Activated CD8-positive, alpha-beta T cell treated with anti-CD3 and anti-CD28 coated beads for 36 hours (primary cell): ENCODE data around the gene GON7. TPM values are rescaled to one million over a fixed set of nuclear protein-coding genes. Genes with fewer than 3 reads are reported as not detected.
"Not testable (repeated sequence)": the region's sequence is repeated elsewhere in the genome, so short reads cannot be mapped to it uniquely, and the experiment has no call there.

Experiments
- ATAC-seq: fragments of 200-7000 bp; cut with Tn5 transposase; one replicate; pipeline ENCODE4 v1.10.0; 2021; ENCODE audit warnings: mild to moderate bottlenecking, moderate library complexity
- CTCF ChIA-PET: fragments of 350-600 bp; sonication (Branson Sonifier 250); formaldehyde crosslinking; loops from one replicate; lab custom pipeline; 2021; ENCODE audit warnings: antibody characterized with exemption; lab: Charles Lee
- POLR2A ChIA-PET: fragments of 350-600 bp; sonication (Branson Sonifier 250); formaldehyde crosslinking; loops from one replicate; lab custom pipeline; 2021; ENCODE audit warnings: antibody characterized with exemption; lab: Charles Lee
- DNase-seq: peaks from one replicate; pipeline ENCODE4 v3.0.0-alpha.2; 2020
- H3K27ac Mint-ChIP-seq: one replicate; pipeline ENCODE4 v1.8.0; 2021; ENCODE audit warnings: mild to moderate bottlenecking, mixed read lengths
- H3K27me3 Mint-ChIP-seq: one replicate; pipeline ENCODE4 v1.8.0; 2021; ENCODE audit warnings: mixed read lengths
- H3K36me3 Mint-ChIP-seq: one replicate; pipeline ENCODE4 v1.8.0; 2021; ENCODE audit warnings: low read depth, mixed read lengths
- H3K4me1 Mint-ChIP-seq: one replicate; pipeline ENCODE4 v1.8.0; 2021; ENCODE audit warnings: low read depth, mixed read lengths
- H3K4me3 Mint-ChIP-seq: one replicate; pipeline ENCODE4 v1.8.0; 2021; ENCODE audit warnings: mild to moderate bottlenecking, moderate library complexity, mixed read lengths
- H3K9me3 Mint-ChIP-seq: one replicate; pipeline ENCODE4 v1.8.0; 2021; ENCODE audit warnings: mixed read lengths
- intact Hi-C: fragments of 100-400 bp; cut with micrococcal nuclease; formaldehyde crosslinking; loops from one replicate; pipeline ENCODE4 v1.10.0; 2022
- total RNA-seq, 2 experiments: library from RNA; stranded (reverse); gene quantifications; one replicate each; pipeline ENCODE4 v1.2.3, GENCODE V29; 2021
- TF ChIP-seq, protein P1 (sequence below): fragments of 200-600 bp; IDR thresholded peaks from one replicate; pipeline ENCODE4 v1.8.0; 2022; ENCODE audit warnings: antibody characterized with exemption, mild to moderate bottlenecking

GON7 gene
- total RNA-seq, 2 experiments from 2014 or later: 15.6 to 16.8 TPM

DNA sequence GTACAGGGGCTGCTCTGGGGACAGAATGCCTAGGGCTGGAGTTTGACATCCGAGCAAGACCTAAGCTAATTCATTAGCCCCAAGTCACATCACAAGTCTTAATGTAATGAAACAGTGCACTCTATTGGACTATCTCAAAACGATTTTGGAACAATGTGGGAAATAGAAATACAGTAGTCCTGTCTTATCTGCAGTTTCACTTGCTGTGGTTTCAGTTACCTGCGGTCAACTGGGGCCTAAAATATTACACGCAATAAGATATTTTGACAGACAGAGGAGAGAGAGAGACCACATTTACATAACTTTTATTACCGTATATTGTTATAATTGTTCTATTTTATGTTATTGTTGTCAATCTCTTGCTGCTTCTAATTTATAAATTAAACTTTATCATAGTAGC lies 43.3 kb downstream of the GON7 start:
- Mint-ChIP-seq H3K36me3 (no peaks in the 10 kb centered on the region), H3K27me3 (no peaks in the 10 kb centered on the region), H3K4me1 (no peaks in the 10 kb centered on the region), H3K4me3 (no peak overlapping the region), H3K9me3 (no peaks in the 10 kb centered on the region), H3K27ac (no peak overlapping the region)
- intact Hi-C loops: no loop called here
- ATAC-seq: no peak
- ChIA-PET CTCF (interaction anchor here (1.0 to 1.5 kb wide), 2 partner anchors 15 to 50 kb away, joined by 3 read pairs; no protein-coding TSS in a partner anchor), POLR2A (no interaction called here)
- TF ChIP-seq, protein P1, sequence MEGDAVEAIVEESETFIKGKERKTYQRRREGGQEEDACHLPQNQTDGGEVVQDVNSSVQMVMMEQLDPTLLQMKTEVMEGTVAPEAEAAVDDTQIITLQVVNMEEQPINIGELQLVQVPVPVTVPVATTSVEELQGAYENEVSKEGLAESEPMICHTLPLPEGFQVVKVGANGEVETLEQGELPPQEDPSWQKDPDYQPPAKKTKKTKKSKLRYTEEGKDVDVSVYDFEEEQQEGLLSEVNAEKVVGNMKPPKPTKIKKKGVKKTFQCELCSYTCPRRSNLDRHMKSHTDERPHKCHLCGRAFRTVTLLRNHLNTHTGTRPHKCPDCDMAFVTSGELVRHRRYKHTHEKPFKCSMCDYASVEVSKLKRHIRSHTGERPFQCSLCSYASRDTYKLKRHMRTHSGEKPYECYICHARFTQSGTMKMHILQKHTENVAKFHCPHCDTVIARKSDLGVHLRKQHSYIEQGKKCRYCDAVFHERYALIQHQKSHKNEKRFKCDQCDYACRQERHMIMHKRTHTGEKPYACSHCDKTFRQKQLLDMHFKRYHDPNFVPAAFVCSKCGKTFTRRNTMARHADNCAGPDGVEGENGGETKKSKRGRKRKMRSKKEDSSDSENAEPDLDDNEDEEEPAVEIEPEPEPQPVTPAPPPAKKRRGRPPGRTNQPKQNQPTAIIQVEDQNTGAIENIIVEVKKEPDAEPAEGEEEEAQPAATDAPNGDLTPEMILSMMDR: no peak
- DNase-seq: no peak

DNA sequence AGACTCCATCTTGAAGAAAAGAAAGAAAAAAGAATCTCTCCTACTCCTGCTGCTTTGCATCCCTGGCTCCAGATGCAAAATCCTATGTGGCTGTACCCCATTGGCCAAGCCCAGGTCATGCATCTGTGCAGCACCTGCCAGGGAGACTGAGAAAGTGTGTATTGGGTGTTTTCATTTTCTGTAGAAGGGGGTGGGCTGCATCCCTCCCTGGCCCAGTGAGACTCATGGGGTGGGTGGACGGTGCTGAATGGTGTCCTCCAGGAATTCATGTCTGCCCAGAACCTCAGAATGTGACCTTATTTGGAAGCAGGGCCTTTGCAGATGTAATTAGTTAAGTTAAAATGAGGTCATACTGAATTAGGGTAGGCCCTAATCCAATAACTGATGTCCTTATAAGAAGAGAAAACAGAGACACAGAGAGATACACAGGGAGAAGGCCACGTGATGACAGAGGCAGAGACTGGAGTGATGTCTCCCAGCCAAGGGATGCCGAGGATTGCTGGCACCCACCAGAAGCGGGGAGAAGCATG lies 45.4 kb downstream of the GON7 start:
- H3K27me3 Mint-ChIP-seq: no peaks in the 10 kb centered on the region
- TF ChIP-seq, protein P1: no peak
- H3K4me1 Mint-ChIP-seq: no peaks in the 10 kb centered on the region
- POLR2A ChIA-PET: no interaction called here
- ATAC-seq (no peak), DNase-seq (no peak)
- no peak overlapping the region for H3K4me3 Mint-ChIP-seq
- H3K27ac Mint-ChIP-seq: no peak overlapping the region
- no peaks in the 10 kb centered on the region for H3K9me3 Mint-ChIP-seq
- intact Hi-C loops: no loop called here
- H3K36me3 Mint-ChIP-seq: no peaks in the 10 kb centered on the region
- CTCF ChIA-PET: interaction anchor here (0.6 to 1.9 kb wide), 4 partner anchors 14 to 318 kb away, joined by 3 to 10 read pairs (median 4); no protein-coding TSS in a partner anchor

DNA sequence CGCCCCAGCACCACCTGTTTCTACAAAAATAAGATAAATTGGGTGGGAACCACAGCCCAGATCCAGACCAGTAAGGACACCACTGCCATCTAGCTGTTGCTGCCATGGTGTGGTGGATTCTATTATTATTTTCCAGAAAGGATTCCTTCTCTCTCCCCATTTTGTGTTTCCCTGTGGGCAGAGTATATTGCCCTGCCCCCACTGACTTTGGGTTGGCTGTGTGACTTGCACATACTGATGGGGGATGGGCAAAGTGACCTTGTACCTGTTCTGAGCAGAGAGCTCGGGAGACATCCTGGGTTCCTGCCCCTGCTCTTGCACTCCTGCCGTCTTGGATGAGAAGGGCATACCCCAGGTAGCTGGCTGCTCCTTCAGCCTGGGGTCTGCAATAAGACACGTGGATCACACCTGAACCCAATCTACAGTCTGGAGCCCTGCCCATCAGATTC lies 46.5 kb downstream of the GON7 start:
- ATAC-seq (peak; percentile 61), DNase-seq (peak; percentile 38)
- Mint-ChIP-seq H3K9me3 (no peaks in the 10 kb centered on the region), H3K4me1 (no peaks in the 10 kb centered on the region), H3K27me3 (no peaks in the 10 kb centered on the region), H3K36me3 (no peaks in the 10 kb centered on the region), H3K27ac (no peak overlapping the region), H3K4me3 (no peak overlapping the region)
- intact Hi-C loops: no loop called here
- ChIA-PET CTCF (interaction anchor here (1.0 to 1.9 kb wide), 4 partner anchors 16 to 208 kb away, joined by 3 to 10 read pairs (median 5); no protein-coding TSS in a partner anchor), POLR2A (interaction anchor here (0.6 kb wide), 1 partner anchor 45 kb away, joined by 3 read pairs; no protein-coding TSS in a partner anchor)
- TF ChIP-seq, protein P1: no peak

DNA sequence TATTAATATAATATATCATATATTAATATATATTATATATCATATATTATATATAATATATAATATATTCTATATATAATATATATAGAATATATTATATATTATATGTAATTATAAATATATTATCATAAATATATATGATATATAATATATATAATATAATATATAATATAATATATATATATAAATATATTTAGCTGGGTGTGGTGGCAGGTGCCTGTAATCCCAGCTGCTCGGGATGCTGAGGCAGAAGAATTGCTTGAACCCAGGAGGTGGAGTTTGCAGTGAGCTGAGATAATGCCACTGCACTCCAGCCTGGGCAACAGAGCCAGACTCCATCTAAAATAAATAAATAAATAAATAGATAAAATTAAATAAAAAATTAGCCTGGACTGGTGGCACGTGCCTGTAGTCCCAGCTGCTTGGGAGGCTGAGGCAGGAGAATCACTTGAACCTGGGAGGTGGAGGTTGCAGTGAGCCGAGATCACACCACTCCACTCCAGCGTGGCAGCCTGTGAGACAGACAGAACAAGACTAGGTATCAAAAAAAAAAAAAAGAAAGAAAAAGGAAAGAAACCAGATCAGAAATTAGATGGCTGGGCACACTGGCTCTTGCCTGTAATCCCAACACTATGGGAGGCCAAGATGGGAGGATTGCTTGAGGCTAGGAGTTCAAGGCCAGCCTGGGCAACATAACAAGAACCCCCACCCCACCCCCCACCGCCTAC lies 47.1 kb downstream of the GON7 start:
- intact Hi-C loops, H3K4me3 Mint-ChIP-seq, H3K27ac Mint-ChIP-seq, H3K36me3 Mint-ChIP-seq, H3K9me3 Mint-ChIP-seq, H3K4me1 Mint-ChIP-seq, H3K27me3 Mint-ChIP-seq, POLR2A ChIA-PET: not testable (repeated sequence)
- ATAC-seq (peak; percentile 59), DNase-seq (peak; percentile 30)
- CTCF ChIA-PET: interaction anchor here (1.8 to 1.9 kb wide), 2 partner anchors 16 to 208 kb away, joined by 5 to 10 read pairs; no protein-coding TSS in a partner anchor

DNA sequence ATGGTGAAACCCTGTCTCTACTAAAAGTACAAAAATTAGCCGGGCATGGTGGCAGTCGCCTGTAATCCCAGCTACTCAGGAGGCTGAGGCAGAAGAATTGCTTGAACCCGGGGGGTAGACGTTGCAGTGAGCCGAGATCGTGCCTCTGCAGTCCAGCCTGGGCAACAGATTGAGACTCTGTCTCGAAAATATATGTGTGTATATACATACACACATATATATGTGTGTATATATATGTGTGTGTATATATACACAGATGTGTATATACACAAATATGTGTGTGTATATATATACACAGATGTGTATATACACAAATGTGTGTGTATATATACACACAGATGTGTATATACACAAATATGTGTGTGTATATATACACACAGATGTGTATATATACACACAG lies 48.5 kb downstream of the GON7 start:
- H3K36me3 Mint-ChIP-seq, H3K4me1 Mint-ChIP-seq, H3K4me3 Mint-ChIP-seq, H3K9me3 Mint-ChIP-seq, POLR2A ChIA-PET, H3K27me3 Mint-ChIP-seq, H3K27ac Mint-ChIP-seq, intact Hi-C loops: not testable (repeated sequence)
- DNase-seq (peak; percentile 39), ATAC-seq (peak; percentile 52)
- CTCF ChIA-PET: interaction anchor here (1.0 kb wide), 1 partner anchor 19 kb away, joined by 3 read pairs; no protein-coding TSS in a partner anchor
